Umbilical cord (tissue), 2 donors: Measurements from ENCODE around the gene DNAJB6. TPM values are rescaled to one million over a fixed set of nuclear protein-coding genes. Genes with fewer than 3 reads are reported as not detected.

Experiments used
- DNase-seq: peaks from one replicate; pipeline ENCODE4 v3.0.0-alpha.2; 2015; ENCODE audit warnings: low spot score
- total RNA-seq: library from RNA; depleted of rRNA; stranded (reverse); fragments of >200 nt; gene quantifications from one replicate; pipeline ENCODE4 v1.2.3, GENCODE V29; 2014; ENCODE audit warnings: low replicate concordance; ENCODE audit not compliant: insufficient read depth

Gene DNAJB6
- total RNA-seq, 1 donor from 2014 or later = 115 TPM

GRCh38 chr7:157409149-157409752 is 72.4 kb downstream of the DNAJB6 start:
- peak; percentile 26 for DNase-seq

- DNase-seq = no peak
Measured at GRCh38 chr7:157409753-157410727, 73.2 kb downstream of the DNAJB6 start.

DNA sequence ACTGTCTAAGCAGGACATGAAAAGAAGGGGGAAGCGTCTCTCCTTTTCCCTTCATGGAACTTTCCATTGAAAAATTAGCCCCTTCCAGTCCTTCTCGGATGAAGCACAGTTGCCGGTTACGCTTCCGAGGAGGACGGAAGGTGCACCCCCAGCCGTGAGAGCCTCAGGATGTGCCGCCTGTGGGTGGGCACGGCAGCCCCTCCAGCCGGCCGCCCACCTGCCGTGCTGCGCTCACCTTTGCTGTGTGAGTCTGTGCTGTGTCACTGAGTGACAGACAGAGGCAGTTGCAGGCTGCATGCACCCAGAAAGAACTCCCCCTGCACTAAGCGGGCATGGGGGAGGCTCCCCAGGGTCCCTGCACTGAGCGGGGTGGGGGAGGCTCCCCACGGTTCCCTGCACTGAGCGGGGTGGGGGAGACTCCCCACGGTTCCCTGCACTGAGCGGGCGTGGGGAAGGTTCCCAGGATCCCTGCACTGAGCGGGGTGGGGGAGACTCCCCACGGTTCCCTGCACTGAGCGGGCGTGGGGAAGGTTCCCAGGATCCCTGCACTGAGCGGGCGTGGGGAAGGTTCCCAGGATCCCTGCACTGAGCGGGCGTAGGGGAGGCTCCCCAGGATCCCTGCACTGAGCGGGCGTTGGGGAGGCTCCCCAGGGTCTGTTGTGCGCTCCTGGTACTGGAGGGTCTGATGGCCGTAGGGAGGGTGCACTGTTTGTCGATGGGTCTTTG is 74.2 kb downstream of the DNAJB6 start:
- no peak for DNase-seq

GRCh38 chr7:157411580-157411979 is 74.8 kb downstream of the DNAJB6 start:
- DNase-seq = no peak

- no peak for DNase-seq
Measured at GRCh38 chr7:157412021-157412443, 75.2 kb downstream of the DNAJB6 start.

DNA sequence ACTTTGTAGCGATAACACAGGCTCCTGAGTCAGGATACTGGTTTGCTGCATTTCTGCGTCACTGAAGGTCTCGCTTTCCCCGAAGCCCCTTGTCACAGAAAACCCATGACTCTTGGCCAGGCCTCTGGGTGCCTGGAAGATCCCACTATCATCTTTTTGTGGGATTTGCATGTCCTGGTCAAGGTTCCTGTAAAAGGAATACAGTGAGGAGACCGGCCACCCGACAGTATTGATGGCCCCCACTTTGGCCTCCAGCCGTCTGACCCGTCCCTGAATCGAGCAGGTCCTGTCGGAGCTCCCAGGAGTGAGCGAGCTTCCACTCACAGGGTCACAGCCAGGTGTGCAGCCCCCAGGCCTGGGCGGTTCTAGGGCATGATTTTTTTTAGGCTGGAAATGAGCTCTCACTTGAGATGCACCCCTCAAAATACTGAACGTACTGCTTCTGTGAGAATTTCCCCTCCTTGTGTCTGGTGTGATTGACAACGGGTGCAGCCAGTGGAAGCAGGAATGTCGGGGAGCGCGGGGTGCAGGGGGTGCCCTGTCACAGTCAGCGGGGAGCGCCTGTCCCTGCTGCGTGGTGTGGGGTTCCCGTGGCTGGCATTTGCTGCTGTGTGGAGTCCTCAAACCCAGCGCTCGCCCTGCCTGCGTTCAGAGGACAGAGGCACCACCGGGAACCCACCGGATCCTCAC is 75.8 kb downstream of the DNAJB6 start:
- no peak for DNase-seq

DNA sequence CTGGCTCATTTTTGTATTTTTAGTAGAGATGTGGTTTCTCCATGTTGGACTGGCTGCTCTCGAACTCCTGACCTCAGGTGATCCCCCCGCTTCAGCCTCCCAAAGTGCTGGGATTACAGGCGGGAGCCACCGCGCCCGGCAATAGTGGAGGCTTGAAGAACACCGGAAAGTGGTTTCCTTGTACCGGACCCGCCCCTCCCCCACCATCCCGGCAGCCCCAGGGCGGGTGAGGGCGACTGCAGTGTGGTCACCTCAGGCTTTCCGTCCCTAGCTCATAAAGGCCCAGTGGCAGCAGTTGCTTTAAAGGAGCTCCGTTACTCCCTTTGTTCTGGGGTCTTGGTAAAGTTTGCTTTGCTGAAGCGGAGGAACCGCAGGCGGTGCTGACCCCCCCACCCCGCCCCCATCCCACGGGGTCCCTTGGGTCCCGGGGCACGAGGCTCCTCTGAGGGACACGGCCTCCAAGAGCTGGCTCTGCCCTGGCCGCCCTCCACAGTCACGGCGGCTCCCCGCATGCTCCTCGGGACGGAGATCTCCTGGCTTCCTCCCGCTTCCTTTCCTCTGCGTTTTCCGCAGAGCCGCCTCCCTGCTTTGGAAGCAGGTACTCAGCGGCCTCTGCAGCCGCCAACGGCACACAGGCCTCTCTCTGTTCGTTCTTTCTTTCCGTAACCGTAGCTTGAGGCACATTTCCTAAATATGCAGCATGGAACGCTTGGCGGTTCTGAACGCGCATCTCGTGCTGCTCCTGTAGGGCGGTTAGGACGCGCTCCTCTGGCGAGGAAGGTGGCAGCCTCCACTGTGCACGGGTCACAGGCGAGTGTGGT is 77.3 kb downstream of the DNAJB6 start:
- no peak for DNase-seq

GRCh38 chr7:157414702-157415096 is 77.9 kb downstream of the DNAJB6 start:
- no peak for DNase-seq

GRCh38 chr7:157415486-157415885 is 78.7 kb downstream of the DNAJB6 start:
- DNase-seq = no peak

DNA sequence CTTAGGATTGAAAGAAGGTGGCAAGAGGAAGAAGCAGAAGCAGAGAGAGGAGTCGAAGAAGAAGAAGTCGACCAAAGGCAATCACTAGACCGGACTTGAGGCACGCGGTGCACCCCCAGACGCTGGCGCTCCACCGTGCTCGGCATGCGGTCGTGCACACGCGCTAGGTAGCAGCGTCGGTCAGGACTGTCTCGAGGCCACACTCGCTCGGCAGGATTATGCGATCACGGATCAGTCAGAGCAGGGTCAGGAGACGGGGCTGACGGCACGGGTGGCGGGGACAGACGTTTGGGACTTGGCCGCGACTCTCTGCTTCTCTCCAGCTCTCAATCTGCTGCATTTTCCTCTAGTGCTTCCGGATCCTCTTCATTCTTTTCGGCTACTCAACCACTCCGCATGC is 79.2 kb downstream of the DNAJB6 start:
- DNase-seq = no peak

DNA sequence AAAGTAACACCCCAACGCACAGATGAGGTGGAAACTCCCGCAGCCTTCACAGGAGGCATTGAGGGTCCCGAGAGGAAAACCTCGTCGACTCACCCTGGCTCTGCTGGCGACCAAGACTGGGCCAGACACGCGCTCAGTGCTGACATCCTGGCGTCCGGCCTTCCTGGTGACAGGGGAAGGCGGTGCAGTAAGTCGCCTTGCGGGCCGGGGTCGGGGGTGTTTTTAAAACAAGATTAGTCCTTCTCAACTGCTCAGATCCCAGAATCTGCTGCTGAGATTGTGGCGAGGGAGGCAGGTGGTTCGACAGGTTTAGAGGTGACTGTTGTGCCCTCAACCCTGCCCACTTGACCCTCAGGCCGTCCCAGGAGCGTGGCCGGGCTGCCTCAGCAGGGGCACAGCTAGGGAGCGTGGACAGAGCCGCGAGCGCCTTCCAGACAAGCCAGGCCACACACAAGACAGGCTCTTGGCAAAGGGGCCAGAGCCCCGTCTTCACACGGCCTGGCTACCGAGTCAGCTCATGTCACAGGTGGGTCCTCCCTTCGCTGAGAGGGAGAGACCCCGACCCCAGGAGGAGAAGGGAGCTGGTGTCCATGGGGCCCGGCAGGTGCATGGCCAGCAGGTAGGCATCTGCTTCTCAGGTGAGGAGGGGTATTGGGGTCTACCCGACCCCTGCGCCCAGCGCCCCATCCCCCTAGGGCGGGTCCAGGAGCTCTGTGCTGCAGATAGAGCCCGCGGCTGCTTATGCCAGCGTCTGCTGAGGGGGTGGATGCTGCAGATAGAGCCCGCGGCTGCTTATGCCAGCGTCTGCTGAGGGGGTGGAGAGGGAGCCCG is 81.6 kb downstream of the DNAJB6 start:
- no peak for DNase-seq

- DNase-seq = no peak
Measured at GRCh38 chr7:157419035-157419293, 82.2 kb downstream of the DNAJB6 start.

- DNase-seq = no peak
Measured at GRCh38 chr7:157422279-157422678, 85.5 kb downstream of the DNAJB6 start.

GRCh38 chr7:157423348-157423747 is 86.5 kb downstream of the DNAJB6 start:
- DNase-seq = peak; percentile 15

- no peak for DNase-seq
Measured at GRCh38 chr7:157423886-157424565, 87.2 kb downstream of the DNAJB6 start.

DNA sequence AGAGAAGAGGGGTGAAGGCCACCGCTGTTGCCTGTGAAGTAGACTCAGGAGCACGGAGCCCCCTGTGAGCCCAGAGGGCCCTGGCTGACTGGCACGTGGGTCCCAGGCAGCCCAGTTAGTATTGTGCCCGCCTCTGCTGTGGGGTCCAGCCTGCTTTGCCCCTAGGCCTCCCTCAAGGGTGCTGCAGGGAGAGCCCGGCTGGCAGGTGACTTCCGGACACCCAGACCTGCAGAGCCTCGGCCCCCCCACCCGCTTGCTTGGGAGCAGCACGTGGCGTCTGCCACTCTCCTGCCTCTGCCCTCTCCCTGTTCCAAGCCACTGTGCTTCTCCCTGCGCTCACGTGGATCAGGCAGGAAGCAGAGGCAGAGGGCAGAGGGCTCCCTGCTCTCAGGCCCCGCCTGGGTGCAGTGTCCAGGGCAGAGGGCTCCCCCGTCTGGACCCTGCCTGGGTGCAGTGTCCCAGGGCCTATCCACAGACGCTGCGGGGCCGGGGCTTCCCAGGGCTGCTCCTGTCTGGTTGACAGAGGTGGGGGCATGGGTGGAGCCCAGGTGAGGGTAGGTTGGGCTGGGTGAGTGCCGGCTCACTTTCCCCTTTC is 88.4 kb downstream of the DNAJB6 start:
- no peak for DNase-seq

DNA sequence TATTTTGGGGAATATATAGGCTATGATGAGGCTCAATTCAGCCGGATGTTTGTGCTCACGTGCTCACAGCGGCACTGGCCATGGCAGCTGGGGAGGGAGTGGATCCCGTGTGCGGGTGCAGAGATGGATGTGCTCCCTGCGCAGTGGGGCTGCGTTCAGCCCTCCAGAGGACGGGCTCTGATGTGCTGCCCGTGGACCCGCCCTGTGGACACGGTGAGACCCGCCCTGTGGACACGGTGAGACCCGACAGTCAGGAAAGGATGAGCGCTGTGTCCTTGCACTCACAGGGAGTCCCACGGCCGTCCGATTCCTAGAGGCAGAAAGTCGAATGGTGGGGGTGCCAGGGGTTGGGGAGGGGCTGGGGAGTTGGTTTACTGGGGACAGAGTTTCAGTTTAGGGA is 89.0 kb downstream of the DNAJB6 start:
- DNase-seq = no peak

GRCh38 chr7:157426463-157427301 is 89.9 kb downstream of the DNAJB6 start:
- no peak for DNase-seq
